H9 (cell line): ENCODE results near the gene MYL1. TPM values are rescaled to one million over a fixed set of nuclear protein-coding genes. Genes with fewer than 3 reads are reported as not detected.

Experiments used
- DNase-seq: peaks from one replicate; pipeline ENCODE4 v3.0.0-alpha.2; 2017
- H2AFZ ChIP-seq: one replicate; pipeline ENCODE4 v1.6.1; 2013; ENCODE audit warnings: mild to moderate bottlenecking, low read length, control low read depth, moderate library complexity
- H2AK5ac ChIP-seq: 2 replicates; pipeline ENCODE4 v1.6.1; 2013; ENCODE audit warnings: low read length, control low read depth, mixed read lengths; ENCODE audit not compliant: insufficient read length
- H2BK120ac ChIP-seq: one replicate; pipeline ENCODE4 v1.6.1; 2013; ENCODE audit warnings: low read depth, mild to moderate bottlenecking, low read length, control low read depth, inconsistent platforms; ENCODE audit not compliant: poor library complexity, severe bottlenecking
- H2BK12ac ChIP-seq: 2 replicates; pipeline ENCODE4 v1.6.1; 2013; ENCODE audit warnings: low read length, control low read depth, mixed read lengths, low read depth; ENCODE audit not compliant: insufficient read length
- H2BK15ac ChIP-seq: 2 replicates; pipeline ENCODE4 v1.6.1; 2013; ENCODE audit warnings: low read depth, low read length, control low read depth
- H2BK20ac ChIP-seq: one replicate; pipeline ENCODE4 v1.6.1; 2013; ENCODE audit warnings: low read depth, mild to moderate bottlenecking, low read length, control low read depth, inconsistent platforms; ENCODE audit not compliant: poor library complexity, severe bottlenecking
- H2BK5ac ChIP-seq: 2 replicates; pipeline ENCODE4 v1.6.1; 2013; ENCODE audit warnings: low read length, control low read depth, mixed read lengths; ENCODE audit not compliant: insufficient read length
- H3K14ac ChIP-seq: 2 replicates; pipeline ENCODE4 v1.6.1; 2013; ENCODE audit warnings: low read length, control low read depth; ENCODE audit not compliant: insufficient read depth
- H3K18ac ChIP-seq: 2 replicates; pipeline ENCODE4 v1.6.1; 2013; ENCODE audit warnings: low read depth, mild to moderate bottlenecking, mixed read lengths, low read length, control low read depth; ENCODE audit not compliant: insufficient read length
- H3K23ac ChIP-seq: 2 replicates; pipeline ENCODE4 v1.6.1; 2013; ENCODE audit warnings: low read length, control low read depth, mixed read lengths, low read depth; ENCODE audit not compliant: insufficient read length
- H3K23me2 ChIP-seq: 2 replicates; pipeline ENCODE4 v1.6.1; 2013; ENCODE audit warnings: low read depth, mild to moderate bottlenecking, mixed read lengths, low read length, control low read depth; ENCODE audit not compliant: insufficient read length, poor library complexity, severe bottlenecking
- H3K27ac ChIP-seq: 2 replicates; pipeline ENCODE4 v1.5.1; 2013; ENCODE audit warnings: low read length, control low read depth, mixed read lengths, low read depth; ENCODE audit not compliant: insufficient read length
- H3K27me3 ChIP-seq: 2 replicates; pipeline ENCODE4 v1.6.1; 2013; ENCODE audit warnings: low read length, control low read depth, inconsistent platforms; ENCODE audit not compliant: insufficient read depth
- H3K4ac ChIP-seq: 2 replicates; pipeline ENCODE4 v1.6.1; 2013; ENCODE audit warnings: low read depth, mild to moderate bottlenecking, control low read depth, inconsistent platforms, low read length, moderate library complexity
- H3K4me1 ChIP-seq: 2 replicates; pipeline ENCODE4 v1.6.1; 2013; ENCODE audit warnings: low read length, control low read depth, inconsistent platforms; ENCODE audit not compliant: insufficient read depth
- H3K4me2 ChIP-seq: 2 replicates; pipeline ENCODE4 v1.6.1; 2013; ENCODE audit warnings: low read length, control low read depth, mixed read lengths; ENCODE audit not compliant: insufficient read length, insufficient read depth
- H3K56ac ChIP-seq: 2 replicates; pipeline ENCODE4 v1.6.1; 2013; ENCODE audit warnings: low read depth, mild to moderate bottlenecking, mixed read lengths, low read length, control low read depth; ENCODE audit not compliant: insufficient read length
- H3K79me1 ChIP-seq: 2 replicates; pipeline ENCODE4 v1.6.1; 2013; ENCODE audit warnings: low read depth, mild to moderate bottlenecking, moderate library complexity, low read length, control low read depth, inconsistent platforms; ENCODE audit not compliant: insufficient read depth, poor library complexity, severe bottlenecking
- H3K79me2 ChIP-seq: 2 replicates; pipeline ENCODE4 v1.6.1; 2013; ENCODE audit warnings: low read length, control low read depth, inconsistent platforms; ENCODE audit not compliant: insufficient read depth
- H3K9ac ChIP-seq: 2 replicates; pipeline ENCODE4 v1.6.1; 2013; ENCODE audit warnings: low read length, control low read depth, mixed read lengths; ENCODE audit not compliant: insufficient read length; ENCODE audit errors: extremely low read depth
- H3K9me3 ChIP-seq: one replicate; pipeline ENCODE4 v1.6.1; 2013; ENCODE audit warnings: low read depth, low read length, inconsistent platforms; ENCODE audit not compliant: control insufficient read depth
- H3T11ph ChIP-seq: one replicate; pipeline ENCODE4 v1.6.1; 2013; ENCODE audit warnings: mild to moderate bottlenecking, low read length, control low read depth, inconsistent platforms
- H4K20me1 ChIP-seq: one replicate; pipeline ENCODE4 v1.6.1; 2013; ENCODE audit not compliant: control insufficient read depth, insufficient read length, insufficient read depth
- H4K5ac ChIP-seq: 2 replicates; pipeline ENCODE4 v1.6.1; 2013; ENCODE audit warnings: low read depth, mild to moderate bottlenecking, mixed read lengths, low read length, control low read depth; ENCODE audit not compliant: insufficient read length
- H4K8ac ChIP-seq: replicated peaks from 2 replicates; pipeline ENCODE4 v1.6.1; 2013; ENCODE audit warnings: low read length, control low read depth, mixed read lengths, low read depth; ENCODE audit not compliant: insufficient read length
- H4K91ac ChIP-seq: 2 replicates; pipeline ENCODE4 v1.6.1; 2013; ENCODE audit warnings: low read depth, mild to moderate bottlenecking, moderate library complexity, mixed read lengths, low read length, control low read depth; ENCODE audit not compliant: insufficient read length
- H3K27ac Mint-ChIP-seq, 3 experiments: 2 replicates in 2 of 3; 3 replicates in 1 of 3; pipeline ENCODE4 v1.8.0; 2020 to 2021; ENCODE audit warnings: mixed read lengths in 3 of 3, mild to moderate bottlenecking in 1 of 3, moderate library complexity in 1 of 3
- H3K27me3 Mint-ChIP-seq: 2 replicates; pipeline ENCODE4 v1.8.0; 2021; ENCODE audit warnings: low read depth, mild to moderate bottlenecking, moderate library complexity, mixed read lengths
- H3K36me3 Mint-ChIP-seq, 3 experiments: 2 replicates in 2 of 3; 3 replicates in 1 of 3; pipeline ENCODE4 v1.8.0; 2020 to 2021; ENCODE audit warnings: low read depth in 3 of 3, mixed read lengths in 3 of 3; ENCODE audit not compliant: insufficient read depth in 1 of 3
- H3K4me1 Mint-ChIP-seq, 2 experiments: 2 replicates each; pipeline ENCODE4 v1.8.0; 2020; ENCODE audit warnings: mixed read lengths in 2 of 2
- H3K4me3 Mint-ChIP-seq, 2 experiments: 2 replicates in 1 of 2; 3 replicates in 1 of 2; pipeline ENCODE4 v1.8.0; 2020 to 2021; ENCODE audit warnings: mild to moderate bottlenecking in 2 of 2, mixed read lengths in 2 of 2, moderate library complexity in 1 of 2
- H3K9me3 Mint-ChIP-seq, 2 experiments: 2 replicates in 1 of 2; 3 replicates in 1 of 2; pipeline ENCODE4 v1.8.0; 2020; ENCODE audit warnings: mild to moderate bottlenecking in 2 of 2, mixed read lengths in 2 of 2, moderate library complexity in 1 of 2
- WGBS: extraction: QIAGEN DNeasy Blood & Tissue Kit; methylation state at CpG from one replicate; pipeline ENCODE4 v1.1.7; 2013; ENCODE audit warnings: missing lambda C conversion rate, low lambda C conversion rate, mixed read lengths; ENCODE audit not compliant: insufficient read length; ENCODE audit errors: extremely low coverage; 5-methylcytosine and 5-hydroxymethylcytosine counted together
- total RNA-seq: library from RNA; stranded (reverse); gene quantifications from 2 replicates; pipeline ENCODE4 v1.2.1, GENCODE V29; 2021
- TF ChIP-seq, protein P1 (sequence below): fragments of 200-600 bp; sonication (generic); conservative IDR thresholded peaks from 3 replicates; pipeline ENCODE4 v1.8.0; 2021; ENCODE audit warnings: antibody characterized with exemption, mild to moderate bottlenecking

Gene MYL1
- total RNA-seq, 1 experiment from 2014 or later = not detected

DNA sequence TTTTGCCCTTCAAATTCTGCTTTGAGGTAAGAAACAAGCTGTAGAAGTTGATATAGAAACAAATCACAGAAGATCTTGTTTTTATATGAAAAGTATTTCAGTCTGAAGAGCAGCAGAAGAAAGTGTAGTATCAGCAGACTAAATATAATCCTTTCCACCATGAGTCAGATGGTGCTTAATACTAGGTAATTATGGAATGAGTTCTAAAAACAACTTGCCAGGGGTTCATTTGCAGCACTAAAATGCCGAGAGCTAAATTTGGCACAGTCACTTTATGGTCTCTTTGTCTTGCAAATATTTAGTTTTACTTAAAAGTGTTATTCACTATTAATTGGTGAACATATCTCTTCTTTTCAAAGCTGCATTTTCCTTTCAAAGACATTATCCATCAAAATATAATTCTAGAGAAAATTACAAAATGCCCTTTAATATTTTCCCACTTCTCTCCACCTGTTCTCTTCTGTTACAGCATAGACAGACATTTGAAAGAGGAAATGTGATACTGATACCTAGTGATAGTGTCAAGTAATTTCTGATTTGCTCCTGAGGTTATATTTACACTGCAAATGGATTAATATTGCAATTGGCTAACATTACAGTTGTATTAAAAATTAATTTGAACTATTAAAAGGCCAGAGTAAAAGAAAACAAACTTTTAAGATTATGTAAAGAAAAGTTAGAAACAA lies 5.3 kb downstream of the MYL1 start:
- Histone ChIP-seq H4K8ac (no peak overlapping the region), H2AFZ (no peak overlapping the region), H4K91ac (no peak overlapping the region), H2BK5ac (no peak overlapping the region), H2BK15ac (no peak overlapping the region), H3K9ac (no peak overlapping the region), H3K4me2 (no peak overlapping the region), H3K27me3 (no peaks in the 10 kb centered on the region), H3K4ac (no peak overlapping the region), H3K9me3 (no peaks in the 10 kb centered on the region), H3K79me2 (no peaks in the 10 kb centered on the region), H3K23me2 (no peaks in the 10 kb centered on the region), H3K18ac (no peak overlapping the region), H3K27ac (no peak overlapping the region), H3K4me1 (no peaks in the 10 kb centered on the region), H3K79me1 (no peaks in the 10 kb centered on the region), H2BK120ac (no peak overlapping the region), H4K20me1 (no peaks in the 10 kb centered on the region), H2BK12ac (no peak overlapping the region), H2BK20ac (no peak overlapping the region), H3K23ac (no peak overlapping the region), H3T11ph (no peak overlapping the region), H4K5ac (no peak overlapping the region), H3K56ac (no peak overlapping the region), H3K14ac (no peak overlapping the region), H2AK5ac (no peak overlapping the region)
- TF ChIP-seq, protein P1, sequence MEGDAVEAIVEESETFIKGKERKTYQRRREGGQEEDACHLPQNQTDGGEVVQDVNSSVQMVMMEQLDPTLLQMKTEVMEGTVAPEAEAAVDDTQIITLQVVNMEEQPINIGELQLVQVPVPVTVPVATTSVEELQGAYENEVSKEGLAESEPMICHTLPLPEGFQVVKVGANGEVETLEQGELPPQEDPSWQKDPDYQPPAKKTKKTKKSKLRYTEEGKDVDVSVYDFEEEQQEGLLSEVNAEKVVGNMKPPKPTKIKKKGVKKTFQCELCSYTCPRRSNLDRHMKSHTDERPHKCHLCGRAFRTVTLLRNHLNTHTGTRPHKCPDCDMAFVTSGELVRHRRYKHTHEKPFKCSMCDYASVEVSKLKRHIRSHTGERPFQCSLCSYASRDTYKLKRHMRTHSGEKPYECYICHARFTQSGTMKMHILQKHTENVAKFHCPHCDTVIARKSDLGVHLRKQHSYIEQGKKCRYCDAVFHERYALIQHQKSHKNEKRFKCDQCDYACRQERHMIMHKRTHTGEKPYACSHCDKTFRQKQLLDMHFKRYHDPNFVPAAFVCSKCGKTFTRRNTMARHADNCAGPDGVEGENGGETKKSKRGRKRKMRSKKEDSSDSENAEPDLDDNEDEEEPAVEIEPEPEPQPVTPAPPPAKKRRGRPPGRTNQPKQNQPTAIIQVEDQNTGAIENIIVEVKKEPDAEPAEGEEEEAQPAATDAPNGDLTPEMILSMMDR = no peak
- Mint-ChIP-seq H3K4me1 (peaks cover 0 to 4% of the 10 kb centered on the region in 2 experiments; a peak in 3 of 4 replicates), H3K27ac (no peak overlapping the region; a peak in 1 of 7 replicates), H3K36me3 (no peaks in the 10 kb centered on the region), H3K4me3 (no peak overlapping the region), H3K27me3 (no peaks in the 10 kb centered on the region), H3K9me3 (no peaks in the 10 kb centered on the region)
- no peak for DNase-seq
- WGBS = no CpG with 5 or more reads among the region's 1 CpG
